Heart right ventricle (tissue), 16 donors: ENCODE results near the gene NEDD8. TPM values are rescaled to one million over a fixed set of nuclear protein-coding genes. Genes with fewer than 3 reads are reported as not detected.
A peak's percentile ranks its signal among the peaks of the same experiment; 100 is the strongest.

Source experiments
- ATAC-seq, 8 donors: fragments of 200-7000 bp; cut with Tn5 transposase; one replicate each; pipeline ENCODE4 v1.9.1; 2020; ENCODE audit warnings: mild to moderate bottlenecking in 8 of 8, moderate library complexity in 8 of 8, moderate number of reproducible peaks in 1 of 8
- DNase-seq, 2 donors: peaks; one replicate each; pipeline ENCODE4 v3.0.0-alpha.2; 2020
- H3K27ac ChIP-seq, 10 donors: fragments of 200-600 bp; sonication (generic) in 2 of 10; one replicate each; pipeline versions ENCODE4 v1.5.0 to v1.8.0; 2020 to 2022; ENCODE audit warnings: mild to moderate bottlenecking in 3 of 10
- H3K27me3 ChIP-seq, 7 donors: fragments of 200-600 bp; one replicate each; pipeline ENCODE4 v1.8.0; 2021 to 2022; ENCODE audit warnings: mild to moderate bottlenecking in 2 of 7
- H3K36me3 ChIP-seq, 9 donors: fragments of 200-600 bp; sonication (generic) in 1 of 9; one replicate each; pipeline versions ENCODE4 v1.5.0 to v1.8.0; 2020 to 2022; ENCODE audit warnings: mild to moderate bottlenecking in 2 of 9
- H3K4me1 ChIP-seq, 9 donors: fragments of 200-600 bp; sonication (generic) in 1 of 9; one replicate each; pipeline versions ENCODE4 v1.5.0 to v1.8.0; 2020 to 2022; ENCODE audit warnings: mild to moderate bottlenecking in 4 of 9
- H3K4me3 ChIP-seq, 10 donors: fragments of 200-600 bp; sonication (generic) in 2 of 10; one replicate each; pipeline versions ENCODE4 v1.5.0 to v1.8.0; 2020 to 2022; ENCODE audit warnings: mild to moderate bottlenecking in 7 of 10, moderate library complexity in 2 of 10
- H3K9me3 ChIP-seq, 11 donors: fragments of 200-600 bp in 10 of 11; sonication (generic) in 2 of 11; one replicate each; pipeline versions ENCODE4 v1.5.0 to v1.8.0; 2013 to 2022; ENCODE audit warnings: mild to moderate bottlenecking in 2 of 11, control low read depth in 1 of 11, moderate library complexity in 1 of 11
- WGBS, 2 donors: extraction: QIAGEN DNeasy Blood & Tissue Kit; methylation state at CpG; one replicate each; pipeline ENCODE4 v1.1.7; 2013; ENCODE audit warnings: inconsistent platforms in 1 of 2; 5-methylcytosine and 5-hydroxymethylcytosine counted together
- intact Hi-C, 10 donors: fragments of 100-400 bp; cut with DNase I; formaldehyde crosslinking; loops; one replicate each; pipeline versions ENCODE4 v1.11.1 to v1.14.2; 2022
- polyA plus RNA-seq, 2 donors: library from polyadenylated mRNA; stranded (reverse); fragments of 200-250 nt; gene quantifications; one replicate each; pipeline ENCODE4 v1.2.3, GENCODE V29; 2013
- total RNA-seq, 10 donors: library from RNA; stranded (reverse); fragmentation: NEBNext Ultra II Directional in 3 of 10; extraction: Animal tissue kit (Norgen Biotek cat#: 25700) in 3 of 10; gene quantifications; one replicate each; pipeline versions ENCODE4 v1.2.1 to v1.2.4, GENCODE V29; 2021 to 2023
- TF ChIP-seq, protein P1 (sequence below), 9 donors: fragments of 200-600 bp; sonication (generic) in 2 of 9; IDR thresholded peaks; one replicate each; pipeline versions ENCODE4 v1.5.0 to v1.8.0; 2021 to 2022; ENCODE audit warnings: antibody characterized with exemption in 9 of 9, mild to moderate bottlenecking in 5 of 9, moderate library complexity in 1 of 9
- donor health status: Arrhythmogenic right ventricular cardiomyopathy.
- donor health status: ischemic (EF 13 %, LVEDD 7.1; RV severe dilation, severe dysfunction).
- donor health status: healthy with polysubstance abuse.
- donor health status: DM: no; HTN: yes; CAD: no.
- donor health status: DM: no; HTN: no; CAD: no.
- donor health status: ischemic (EF 25% LVEDD 6.9; RV normal size, moderate dysfunction).
- donor health status: ischemic (EF 25% LVEDD 5.7; RV mildly dilated, moderate dysfunction).
- donor health status: healthy.
- donor health status: DM: yes; HTN: yes; CAD: no.
- donor health status: Ischemic cardiomyopathy.
- donor health status: ischemic (EF 35%, LVEDD 5.7; RV mildly dilated, moderate dysfunction).
- donor health status: nonischemic (EF 11% LVEDD 7.7; RV severe dilation, severe dysfunction).
- donor health status: DM: yes; HTN: yes; CAD: no.
- donor health status: PGD.
- donor health status: ischemic (EF 29% LVEDD 5.4; RV normal size, mild dysfunction).
- donor health status: nonischemic (EF 23%, LVEDD 6.1; RV moderate dilation, normal function).

The NEDD8 gene
- total and polyA plus RNA-seq, 12 donors = 154 to 325 (median 199) TPM

- 0% methylated on average over 82 to 89 of the region's 89 CpGs for WGBS, 2 donors
- no peaks in the 10 kb centered on the region for H3K27me3 ChIP-seq
- TF ChIP-seq, protein P1, sequence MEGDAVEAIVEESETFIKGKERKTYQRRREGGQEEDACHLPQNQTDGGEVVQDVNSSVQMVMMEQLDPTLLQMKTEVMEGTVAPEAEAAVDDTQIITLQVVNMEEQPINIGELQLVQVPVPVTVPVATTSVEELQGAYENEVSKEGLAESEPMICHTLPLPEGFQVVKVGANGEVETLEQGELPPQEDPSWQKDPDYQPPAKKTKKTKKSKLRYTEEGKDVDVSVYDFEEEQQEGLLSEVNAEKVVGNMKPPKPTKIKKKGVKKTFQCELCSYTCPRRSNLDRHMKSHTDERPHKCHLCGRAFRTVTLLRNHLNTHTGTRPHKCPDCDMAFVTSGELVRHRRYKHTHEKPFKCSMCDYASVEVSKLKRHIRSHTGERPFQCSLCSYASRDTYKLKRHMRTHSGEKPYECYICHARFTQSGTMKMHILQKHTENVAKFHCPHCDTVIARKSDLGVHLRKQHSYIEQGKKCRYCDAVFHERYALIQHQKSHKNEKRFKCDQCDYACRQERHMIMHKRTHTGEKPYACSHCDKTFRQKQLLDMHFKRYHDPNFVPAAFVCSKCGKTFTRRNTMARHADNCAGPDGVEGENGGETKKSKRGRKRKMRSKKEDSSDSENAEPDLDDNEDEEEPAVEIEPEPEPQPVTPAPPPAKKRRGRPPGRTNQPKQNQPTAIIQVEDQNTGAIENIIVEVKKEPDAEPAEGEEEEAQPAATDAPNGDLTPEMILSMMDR (IDR thresholded peaks at IDR 0.05) = no peak
- peak within 1 kb of the TSS; percentile 92 to 100 (median 98) for H3K27ac ChIP-seq
- peaks cover 0 to 42% (median 15%) of the 10 kb centered on the region in 9 donors for H3K36me3 ChIP-seq
- no peaks in the 10 kb centered on the region for H3K9me3 ChIP-seq
- peaks cover 4 to 39% (median 27%) of the 10 kb centered on the region in 9 donors for H3K4me1 ChIP-seq
- peak within 1 kb of the TSS; percentile 59 to 100 (median 92) for H3K4me3 ChIP-seq
- intact Hi-C loops = no loop called here
- DNase-seq = peak; percentile 90
- peak; percentile 92 to 97 (median 96) for ATAC-seq
Observed at GRCh38 chr14:24195186-24196070, 36.7 kb downstream of the NEDD8 start, which contains the start of gene TM9SF1. Gene TM9SF1, minus strand, starts transcription at chr14:24195441. Its CDS starts 422 bp downstream, at chr14:24195019.

- DNase-seq = no peak
Observed at GRCh38 chr14:24194873-24195185, 37.3 kb downstream of the NEDD8 start.

DNA sequence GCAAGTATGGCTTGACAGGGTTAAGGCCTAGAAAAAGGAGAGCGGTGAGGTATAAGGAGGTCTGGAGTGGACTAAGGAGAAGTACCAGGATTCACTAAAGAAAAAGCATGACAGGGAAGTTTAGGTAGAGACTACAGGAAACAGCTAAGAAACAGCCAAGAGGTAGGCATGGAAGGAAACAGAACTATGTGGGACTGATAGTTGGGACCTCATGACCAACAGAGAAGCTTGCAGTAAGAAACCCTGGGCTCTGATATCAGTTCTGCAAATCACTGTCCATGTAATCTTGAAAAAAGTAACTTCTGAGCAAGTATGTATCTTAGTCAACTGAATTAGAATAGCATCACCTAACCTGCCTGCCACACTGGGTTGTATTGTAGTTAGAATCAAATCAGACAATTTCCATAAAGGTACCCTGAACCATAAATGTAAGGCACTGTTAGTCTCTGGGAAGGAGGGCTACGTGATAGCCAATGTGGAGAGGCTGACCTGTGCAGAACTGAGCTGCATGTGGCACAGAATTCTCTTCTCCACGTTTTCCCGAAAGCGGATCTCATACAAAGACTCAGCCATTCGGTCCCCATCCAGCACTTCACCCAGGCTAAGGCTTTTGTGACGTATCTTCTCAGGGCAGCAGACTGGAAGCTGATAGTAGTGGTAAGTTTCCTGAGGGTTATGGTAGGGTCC lies 37.8 kb downstream of the NEDD8 start:
- Histone ChIP-seq H3K27me3 (no peaks in the 10 kb centered on the region), H3K4me1 (peaks cover 4 to 41% (median 29%) of the 10 kb centered on the region in 9 donors), H3K27ac (peak overlapping the region in 8 of 10 donors; percentile 94 to 100 (median 98)), H3K4me3 (peak overlapping the region in 9 of 10 donors; percentile 59 to 100 (median 91)), H3K36me3 (peaks cover 0 to 45% (median 15%) of the 10 kb centered on the region in 9 donors), H3K9me3 (no peaks in the 10 kb centered on the region)
- intact Hi-C loops = no loop called here
- WGBS, 2 donors = 75 to 77% methylated on average over 7 of the region's 7 CpGs
- TF ChIP-seq, protein P1 (IDR thresholded peaks at IDR 0.05) = no peak
- no peak for ATAC-seq
- DNase-seq = no peak

More at GRCh38 chr14:24194873-24195185, 37.3 kb downstream of the NEDD8 start:
- TF ChIP-seq, protein P1 (IDR thresholded peaks at IDR 0.05) = no peak
- no peaks in the 10 kb centered on the region for H3K27me3 ChIP-seq
- H3K4me3 ChIP-seq = peak overlapping the region; percentile 59 to 100 (median 92)
- H3K4me1 ChIP-seq = peaks cover 4 to 39% (median 27%) of the 10 kb centered on the region in 9 donors
- H3K9me3 ChIP-seq = no peaks in the 10 kb centered on the region
- peak in 2 of 8 donors; percentile 1 to 14 for ATAC-seq
- peak overlapping the region; percentile 92 to 100 (median 98) for H3K27ac ChIP-seq
- peaks cover 0 to 45% (median 15%) of the 10 kb centered on the region in 9 donors for H3K36me3 ChIP-seq
- intact Hi-C loops = no loop called here
- 47 to 52% methylated on average over 8 of the region's 8 CpGs for WGBS, 2 donors

- 95% methylated on average over 15 of the region's 15 CpGs for WGBS, 2 donors
- DNase-seq (no peak), ATAC-seq (no peak)
- no peak overlapping the region for H3K4me3 ChIP-seq
- TF ChIP-seq, protein P1 (IDR thresholded peaks at IDR 0.05) = no peak
- no peaks in the 10 kb centered on the region for H3K27me3 ChIP-seq
- peaks cover 0 to 42% (median 15%) of the 10 kb centered on the region in 9 donors for H3K36me3 ChIP-seq
- intact Hi-C loops = no loop called here
- H3K9me3 ChIP-seq = no peaks in the 10 kb centered on the region
- peaks cover 6 to 44% (median 37%) of the 10 kb centered on the region in 9 donors for H3K4me1 ChIP-seq
- no peak overlapping the region for H3K27ac ChIP-seq
Observed at GRCh38 chr14:24192933-24193332, 39.2 kb downstream of the NEDD8 start.
